HFF-Myc (cell line): ENCODE measurements around the gene SPHK2.
"Not testable (repeated sequence)": the region's sequence is repeated elsewhere in the genome, so short reads cannot be mapped to it uniquely, and the experiment has no call there.

Experiments
- DNase-seq: peaks from one replicate; pipeline ENCODE4 v3.0.0-alpha.2; 2011; ENCODE audit warnings: low read depth; ENCODE audit errors: extremely low read depth
- H3K4me3 ChIP-seq: replicated peaks from 2 replicates; pipeline ENCODE4 v1.5.1; 2011; ENCODE audit warnings: low read depth, mild to moderate bottlenecking, control low read depth, low read length
- CTCF ChIP-seq: IDR thresholded peaks from 2 replicates; pipeline ENCODE4 v1.5.1; 2012; ENCODE audit warnings: mild to moderate bottlenecking, low read depth, low read length, control low read depth; ENCODE audit errors: missing control alignments

SPHK2 gene

GRCh38 chr19:48676487-48676886 lies 57.2 kb downstream of the SPHK2 start:
- no peak for DNase-seq
- no peak overlapping the region for H3K4me3 ChIP-seq
- no peak for TF ChIP-seq CTCF

GRCh38 chr19:48676887-48677286 lies 57.6 kb downstream of the SPHK2 start:
- DNase-seq: no peak
- no peak for TF ChIP-seq CTCF
- no peak overlapping the region for H3K4me3 ChIP-seq

GRCh38 chr19:48678201-48678600 lies 58.9 kb downstream of the SPHK2 start:
- H3K4me3 ChIP-seq: no peak overlapping the region
- DNase-seq: no peak
- no peak for TF ChIP-seq CTCF

GRCh38 chr19:48680006-48680405 lies 60.7 kb downstream of the SPHK2 start:
- H3K4me3 ChIP-seq, DNase-seq: not testable (repeated sequence)
